Activated CD4-positive, alpha-beta T cell treated with anti-CD3 and anti-CD28 coated beads for 36 hours (primary cell): Measurements from ENCODE around the gene LYPD8. TPM values are rescaled to one million over a fixed set of nuclear protein-coding genes. Genes with fewer than 3 reads are reported as not detected.

Source experiments
- ATAC-seq: fragments of 200-7000 bp; cut with Tn5 transposase; one replicate; pipeline ENCODE4 v1.10.0; 2021; ENCODE audit warnings: mild to moderate bottlenecking, moderate library complexity
- CTCF ChIA-PET: fragments of 350-600 bp; sonication (Branson Sonifier 250); formaldehyde crosslinking; loops from one replicate; lab custom pipeline; 2021; ENCODE audit warnings: antibody characterized with exemption; lab: Charles Lee
- POLR2A ChIA-PET: fragments of 350-600 bp; sonication (Branson Sonifier 250); formaldehyde crosslinking; loops from one replicate; lab custom pipeline; 2021; ENCODE audit warnings: antibody characterized with exemption, inconsistent platforms; lab: Charles Lee
- DNase-seq: peaks from one replicate; pipeline ENCODE4 v3.0.0-alpha.2; 2020
- H3K27ac Mint-ChIP-seq: one replicate; pipeline ENCODE4 v1.8.0; 2021; ENCODE audit warnings: mixed read lengths
- H3K27me3 Mint-ChIP-seq: one replicate; pipeline ENCODE4 v1.8.0; 2021; ENCODE audit warnings: mixed read lengths
- H3K36me3 Mint-ChIP-seq: one replicate; pipeline ENCODE4 v1.8.0; 2021; ENCODE audit warnings: low read depth, mixed read lengths
- H3K4me1 Mint-ChIP-seq: one replicate; pipeline ENCODE4 v1.8.0; 2021; ENCODE audit warnings: mixed read lengths
- H3K4me3 Mint-ChIP-seq: one replicate; pipeline ENCODE4 v1.8.0; 2021; ENCODE audit warnings: mild to moderate bottlenecking, moderate library complexity, mixed read lengths
- H3K9me3 Mint-ChIP-seq: one replicate; pipeline ENCODE4 v1.8.0; 2021; ENCODE audit warnings: low read depth, mixed read lengths
- intact Hi-C, 2 experiments: fragments of 100-400 bp; cut with DNase I in 1 of 2; cut with micrococcal nuclease in 1 of 2; formaldehyde crosslinking; loops; one replicate each; pipeline versions ENCODE4 v1.14.2 to v1.15.1; 2022 to 2024; cut with DNase I, micrococcal nuclease
- total RNA-seq, 2 experiments: library from RNA; stranded (reverse); gene quantifications; one replicate each; pipeline ENCODE4 v1.2.3, GENCODE V29; 2021

Gene LYPD8
- total RNA-seq, 2 experiments from 2014 or later: not detected

GRCh38 chr1:248696774-248697173, 58.8 kb downstream of the LYPD8 start:
- ATAC-seq (no peak), DNase-seq (no peak)
- Mint-ChIP-seq H3K4me3 (no peak overlapping the region), H3K4me1 (no peaks in the 10 kb centered on the region), H3K27me3 (peaks cover 10% of the 10 kb centered on the region), H3K36me3 (no peaks in the 10 kb centered on the region), H3K9me3 (peaks cover 4% of the 10 kb centered on the region), H3K27ac (no peak overlapping the region)
- CTCF ChIA-PET: interaction anchor here (0.7 to 2.0 kb wide), 2 partner anchors 74 to 79 kb away, joined by 3 to 6 read pairs; no protein-coding TSS in a partner anchor
- POLR2A ChIA-PET: no interaction called here
- intact Hi-C loops: loop anchor here in 1 of 2 experiments (2.0 kb wide), 1 partner anchor 110 kb away; no protein-coding TSS in a partner anchor

GRCh38 chr1:248696261-248696660, 59.3 kb downstream of the LYPD8 start:
- Mint-ChIP-seq H3K27me3 (peaks cover 10% of the 10 kb centered on the region), H3K9me3 (peaks cover 4% of the 10 kb centered on the region), H3K27ac (no peak overlapping the region), H3K4me1 (no peaks in the 10 kb centered on the region), H3K36me3 (no peaks in the 10 kb centered on the region), H3K4me3 (no peak overlapping the region)
- CTCF ChIA-PET: interaction anchor here (0.7 kb wide), 1 partner anchor 79 kb away, joined by 3 read pairs; no protein-coding TSS in a partner anchor
- intact Hi-C loops: loop anchor here in 1 of 2 experiments (2.0 kb wide), 1 partner anchor 111 kb away; no protein-coding TSS in a partner anchor
- DNase-seq: peak; percentile 24
- ATAC-seq: no peak
- POLR2A ChIA-PET: no interaction called here

GRCh38 chr1:248695451-248696132, 60.0 kb downstream of the LYPD8 start:
- Mint-ChIP-seq H3K9me3 (peaks cover 6% of the 10 kb centered on the region), H3K4me1 (no peaks in the 10 kb centered on the region), H3K27me3 (peaks cover 10% of the 10 kb centered on the region), H3K27ac (no peak overlapping the region), H3K4me3 (no peak overlapping the region), H3K36me3 (peaks cover 1% of the 10 kb centered on the region)
- DNase-seq: no peak
- no peak for ATAC-seq
- CTCF ChIA-PET: interaction anchor here (1.1 kb wide), 1 partner anchor 291 kb away, joined by 3 read pairs; no protein-coding TSS in a partner anchor
- POLR2A ChIA-PET: no interaction called here
- intact Hi-C loops: loop anchor here in 1 of 2 experiments (2.0 kb wide), 1 partner anchor 111 kb away; no protein-coding TSS in a partner anchor

- H3K27ac Mint-ChIP-seq: no peak overlapping the region
- POLR2A ChIA-PET: no interaction called here
- H3K4me3 Mint-ChIP-seq: no peak overlapping the region
- ATAC-seq (no peak), DNase-seq (no peak)
- CTCF ChIA-PET: no interaction called here
- H3K4me1 Mint-ChIP-seq: peaks cover 6% of the 10 kb centered on the region
- intact Hi-C loops: loop anchor here in 1 of 2 experiments (5.0 kb wide), 1 partner anchor 116 kb away; no protein-coding TSS in a partner anchor
- H3K9me3 Mint-ChIP-seq: peaks cover 6% of the 10 kb centered on the region
- H3K27me3 Mint-ChIP-seq: peaks cover 8% of the 10 kb centered on the region
- H3K36me3 Mint-ChIP-seq: peaks cover 1% of the 10 kb centered on the region
These were observed 63.9 kb downstream of the LYPD8 start for GRCh38 chr1:248691567-248692155.

Other genes with a start within 250 kb of the LYPD8 start
- not detected for gene OR2G6, start 247.7 kb downstream of the LYPD8 start, total RNA-seq
- gene OR2T29, start 193.0 kb downstream of the LYPD8 start, total RNA-seq: not detected
- not detected for gene OR2T34, start 181.0 kb downstream of the LYPD8 start, total RNA-seq
- not detected for gene OR2T10, start 158.1 kb downstream of the LYPD8 start, total RNA-seq
- gene OR2T11, start 120.7 kb downstream of the LYPD8 start, total RNA-seq: not detected
- not detected for gene OR2T35, start 110.5 kb downstream of the LYPD8 start, total RNA-seq
- gene OR2T27, start 100.2 kb downstream of the LYPD8 start, total RNA-seq: not detected
- not detected for gene OR14I1, start 53.0 kb downstream of the LYPD8 start, total RNA-seq
- 10 to 100 TPM; 20.1 to 21.3 TPM for gene SH3BP5L, start 70.2 kb upstream of the LYPD8 start, total RNA-seq
- 10 to 100 TPM; 39.5 to 49.4 TPM for gene ZNF672, start 82.5 kb upstream of the LYPD8 start, total RNA-seq
- gene ZNF692, start 103.3 kb upstream of the LYPD8 start, total RNA-seq: 10 to 100 TPM; 75.9 to 92.3 TPM
- 1 to 10 TPM; 2.3 to 2.9 TPM for gene PGBD2, start 150.5 kb upstream of the LYPD8 start, total RNA-seq